Breast epithelium (tissue), 4 donors: Measurements from ENCODE around the gene RHOJ. TPM values are rescaled to one million over a fixed set of nuclear protein-coding genes. Genes with fewer than 3 reads are reported as not detected.

ENCODE experiments used
- DNase-seq, 2 donors: peaks; one replicate each; pipeline ENCODE4 v3.0.0-alpha.2; 2019; ENCODE audit warnings: low spot score in 2 of 2
- H3K27ac ChIP-seq, 2 donors: fragments of 200-600 bp; sonication (generic) in 1 of 2; one replicate each; pipeline ENCODE4 v1.5.1; 2016 to 2019; ENCODE audit warnings: mild to moderate bottlenecking in 1 of 2
- H3K27me3 ChIP-seq, 2 donors: fragments of 200-600 bp; sonication (generic) in 1 of 2; one replicate each; pipeline versions ENCODE4 v1.5.1 to v1.6.0; 2017 to 2019; ENCODE audit warnings: control low read depth in 1 of 2, mild to moderate bottlenecking in 1 of 2
- H3K36me3 ChIP-seq: fragments of 200-600 bp; one replicate; pipeline ENCODE4 v1.5.1; 2019
- H3K4me1 ChIP-seq, 2 donors: fragments of 200-600 bp; sonication (generic); one replicate each; pipeline ENCODE4 v1.5.1; 2016 to 2019; ENCODE audit warnings: control low read depth in 1 of 2
- H3K4me3 ChIP-seq, 3 donors: fragments of 200-600 bp; sonication (generic); 1 replicate in 2 of 3; 2 replicates in 1 of 3; pipeline ENCODE4 v1.5.1; 2016 to 2019; ENCODE audit warnings: mild to moderate bottlenecking in 3 of 3, moderate library complexity in 2 of 3
- H3K9me3 ChIP-seq, 2 donors: fragments of 200-600 bp; sonication (generic) in 1 of 2; one replicate each; pipeline ENCODE4 v1.5.1; 2016 to 2019; ENCODE audit warnings: control low read depth in 1 of 2
- CTCF ChIP-seq, 3 donors: fragments of 450-650 bp; IDR thresholded peaks; one replicate each; pipeline ENCODE4 v1.5.1; 2016 to 2017; ENCODE audit warnings: antibody characterized with exemption in 3 of 3, mild to moderate bottlenecking in 3 of 3, moderate library complexity in 3 of 3
- POLR2A ChIP-seq: fragments of 450-650 bp; IDR thresholded peaks from one replicate; pipeline ENCODE4 v1.6.1; 2016; ENCODE audit warnings: antibody characterized with exemption, mild to moderate bottlenecking, moderate library complexity
- POLR2AphosphoS5 ChIP-seq, 3 donors: sonication (generic); formaldehyde crosslinking; IDR thresholded peaks; one replicate each; pipeline ENCODE4 v1.6.1; 2017; ENCODE audit warnings: antibody characterized with exemption in 3 of 3
- intact Hi-C: fragments of 100-400 bp; cut with DNase I; formaldehyde crosslinking; loops from one replicate; pipeline ENCODE4 v1.15.1; 2023; ENCODE audit warnings: low total_unique reads
- total RNA-seq, 3 donors: library from RNA; depleted of rRNA; stranded (reverse); fragments of >200 nt; gene quantifications; one replicate each; pipeline ENCODE4 v1.1.0, GENCODE V29; 2016

Gene RHOJ
- total RNA-seq, 3 donors from 2014 or later, result 2.4 to 12.5 (median 11.4) TPM

DNA sequence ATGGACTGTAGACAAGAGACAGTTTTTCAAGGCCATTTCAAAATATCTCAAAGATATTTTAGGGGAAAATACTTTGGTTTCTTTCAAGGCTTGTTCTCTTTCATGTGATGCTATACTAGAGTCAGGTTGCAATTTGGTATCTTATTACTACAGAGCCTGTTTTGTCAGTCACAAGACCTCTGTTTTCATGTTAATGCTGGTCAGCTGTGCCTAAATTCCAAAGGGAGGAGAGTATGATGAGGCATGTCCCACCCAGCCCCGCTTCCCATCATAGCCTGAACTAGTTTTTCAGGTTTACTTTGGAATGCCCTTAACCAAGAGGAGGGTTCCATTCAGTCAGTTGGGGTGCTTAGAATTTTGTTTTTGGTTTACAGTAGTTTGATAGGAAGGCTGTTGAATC is 61.9 kb downstream of the RHOJ start:
- peak overlapping the region; percentile 10 to 38 for H3K27ac ChIP-seq
- no peak overlapping the region for H3K4me3 ChIP-seq
- no peak for DNase-seq
- TF ChIP-seq POLR2A, result no peak
- no peak for TF ChIP-seq CTCF (IDR thresholded peaks at IDR 0.05)
- no peaks in the 10 kb centered on the region for H3K36me3 ChIP-seq
- H3K4me1 ChIP-seq, result no peaks in the 10 kb centered on the region
- no peaks in the 10 kb centered on the region for H3K27me3 ChIP-seq
- intact Hi-C loops, result no loop called here
- no peaks in the 10 kb centered on the region for H3K9me3 ChIP-seq

DNA sequence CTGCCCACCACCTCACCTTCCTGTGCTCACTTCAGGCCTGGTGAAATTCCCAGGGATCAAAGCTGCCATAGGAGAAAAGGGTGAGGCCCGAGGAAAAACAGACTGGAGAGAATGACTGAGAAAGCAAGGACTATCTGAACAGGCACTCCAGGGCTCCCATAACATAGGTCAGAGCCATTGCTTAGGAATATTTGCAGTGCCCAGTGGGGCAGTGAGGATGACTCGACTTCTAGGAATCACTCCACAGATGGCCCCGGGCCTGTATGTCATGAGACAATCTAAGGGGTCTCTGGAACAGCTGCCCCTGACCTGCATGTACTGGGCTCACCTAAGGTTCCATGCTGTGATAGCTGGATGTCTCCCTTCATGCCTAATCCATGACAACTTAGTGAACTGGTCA is 62.9 kb downstream of the RHOJ start:
- H3K4me1 ChIP-seq, result no peaks in the 10 kb centered on the region
- no peaks in the 10 kb centered on the region for H3K27me3 ChIP-seq
- TF ChIP-seq CTCF (IDR thresholded peaks at IDR 0.05) (no peak), POLR2A (no peak), POLR2AphosphoS5 (IDR thresholded peaks at IDR 0.05) (no peak)
- intact Hi-C loops, result no loop called here
- H3K36me3 ChIP-seq, result no peaks in the 10 kb centered on the region
- no peaks in the 10 kb centered on the region for H3K9me3 ChIP-seq
- H3K4me3 ChIP-seq, result no peak overlapping the region
- no peak for DNase-seq
- H3K27ac ChIP-seq, result peak overlapping the region in 1 of 2 donors; percentile 38

GRCh38 chr14:63268771-63269170 is 64.5 kb downstream of the RHOJ start:
- Histone ChIP-seq H3K9me3 (no peaks in the 10 kb centered on the region), H3K27ac (peak overlapping the region in 1 of 2 donors; percentile 7), H3K36me3 (no peaks in the 10 kb centered on the region), H3K4me1 (no peaks in the 10 kb centered on the region), H3K4me3 (no peak overlapping the region), H3K27me3 (no peaks in the 10 kb centered on the region)
- intact Hi-C loops, result no loop called here
- TF ChIP-seq POLR2A (no peak), CTCF (IDR thresholded peaks at IDR 0.05) (no peak), POLR2AphosphoS5 (IDR thresholded peaks at IDR 0.05) (no peak)
- DNase-seq, result no peak

GRCh38 chr14:63269561-63270225 is 65.5 kb downstream of the RHOJ start:
- TF ChIP-seq POLR2A (no peak), CTCF (IDR thresholded peaks at IDR 0.05) (no peak), POLR2AphosphoS5 (IDR thresholded peaks at IDR 0.05) (peak in 1 of 3 donors; percentile 83)
- intact Hi-C loops, result no loop called here
- H3K36me3 ChIP-seq, result no peaks in the 10 kb centered on the region
- no peaks in the 10 kb centered on the region for H3K27me3 ChIP-seq
- no peak for DNase-seq
- peak overlapping the region in 1 of 2 donors; percentile 53 for H3K27ac ChIP-seq
- no peak overlapping the region for H3K4me3 ChIP-seq
- no peaks in the 10 kb centered on the region for H3K4me1 ChIP-seq
- H3K9me3 ChIP-seq, result no peaks in the 10 kb centered on the region

DNA sequence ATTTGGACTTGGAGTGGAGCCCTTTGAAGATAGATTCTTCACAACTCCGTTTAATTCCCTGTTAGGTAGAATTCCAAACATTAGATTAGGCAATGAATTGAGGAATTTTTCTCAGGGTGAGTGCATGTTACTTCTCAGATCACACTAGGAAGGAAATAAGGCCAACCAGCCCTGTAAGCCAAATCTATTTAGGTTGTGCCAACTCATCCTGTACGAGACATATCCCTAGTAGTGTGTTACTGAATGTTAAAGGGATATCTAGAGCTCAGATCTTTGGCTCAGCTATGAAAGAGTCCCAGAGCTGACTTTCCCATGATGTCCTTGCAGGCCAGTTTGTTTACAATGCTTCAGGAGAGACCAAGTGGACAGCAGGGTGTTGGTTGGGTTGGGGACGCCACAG is 68.9 kb downstream of the RHOJ start:
- Histone ChIP-seq H3K36me3 (no peaks in the 10 kb centered on the region), H3K9me3 (no peaks in the 10 kb centered on the region), H3K27ac (peak overlapping the region; percentile 52 to 76), H3K4me3 (no peak overlapping the region), H3K4me1 (no peaks in the 10 kb centered on the region), H3K27me3 (no peaks in the 10 kb centered on the region)
- DNase-seq, result no peak
- intact Hi-C loops, result no loop called here
- TF ChIP-seq POLR2A, result no peak
